ENCODE results near the gene NFS1.
"Not testable (repeated sequence)": the region's sequence is repeated elsewhere in the genome, so short reads cannot be mapped to it uniquely, and the experiment has no call there.

Gene NFS1

GRCh38 chr20:35720165-35721123, 21.3 kb upstream of the NFS1 start:
- H3K4me3 ChIP-seq (ENCODE audit: low read depth, low read length) = no peak overlapping the region
- no peak for DNase-seq (ENCODE audit: low read depth)
- TF ChIP-seq, protein P1, sequence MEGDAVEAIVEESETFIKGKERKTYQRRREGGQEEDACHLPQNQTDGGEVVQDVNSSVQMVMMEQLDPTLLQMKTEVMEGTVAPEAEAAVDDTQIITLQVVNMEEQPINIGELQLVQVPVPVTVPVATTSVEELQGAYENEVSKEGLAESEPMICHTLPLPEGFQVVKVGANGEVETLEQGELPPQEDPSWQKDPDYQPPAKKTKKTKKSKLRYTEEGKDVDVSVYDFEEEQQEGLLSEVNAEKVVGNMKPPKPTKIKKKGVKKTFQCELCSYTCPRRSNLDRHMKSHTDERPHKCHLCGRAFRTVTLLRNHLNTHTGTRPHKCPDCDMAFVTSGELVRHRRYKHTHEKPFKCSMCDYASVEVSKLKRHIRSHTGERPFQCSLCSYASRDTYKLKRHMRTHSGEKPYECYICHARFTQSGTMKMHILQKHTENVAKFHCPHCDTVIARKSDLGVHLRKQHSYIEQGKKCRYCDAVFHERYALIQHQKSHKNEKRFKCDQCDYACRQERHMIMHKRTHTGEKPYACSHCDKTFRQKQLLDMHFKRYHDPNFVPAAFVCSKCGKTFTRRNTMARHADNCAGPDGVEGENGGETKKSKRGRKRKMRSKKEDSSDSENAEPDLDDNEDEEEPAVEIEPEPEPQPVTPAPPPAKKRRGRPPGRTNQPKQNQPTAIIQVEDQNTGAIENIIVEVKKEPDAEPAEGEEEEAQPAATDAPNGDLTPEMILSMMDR (IDR thresholded peaks at IDR 0.05; ENCODE audit: low read depth, low read length, missing control alignments) = no peak
- in situ Hi-C loops (cut with HindIII; ENCODE audit: low sequenced_read_pairs) = no loop called here

- in situ Hi-C loops (cut with HindIII; ENCODE audit: low sequenced_read_pairs) = no loop called here
- no peak for DNase-seq (ENCODE audit: low read depth)
- TF ChIP-seq, protein P1 (IDR thresholded peaks at IDR 0.05; ENCODE audit: low read depth, low read length, missing control alignments) = no peak
- H3K4me3 ChIP-seq (ENCODE audit: low read depth, low read length) = no peak overlapping the region
Observed at GRCh38 chr20:35719717-35720116, 20.6 kb upstream of the NFS1 start.

DNA sequence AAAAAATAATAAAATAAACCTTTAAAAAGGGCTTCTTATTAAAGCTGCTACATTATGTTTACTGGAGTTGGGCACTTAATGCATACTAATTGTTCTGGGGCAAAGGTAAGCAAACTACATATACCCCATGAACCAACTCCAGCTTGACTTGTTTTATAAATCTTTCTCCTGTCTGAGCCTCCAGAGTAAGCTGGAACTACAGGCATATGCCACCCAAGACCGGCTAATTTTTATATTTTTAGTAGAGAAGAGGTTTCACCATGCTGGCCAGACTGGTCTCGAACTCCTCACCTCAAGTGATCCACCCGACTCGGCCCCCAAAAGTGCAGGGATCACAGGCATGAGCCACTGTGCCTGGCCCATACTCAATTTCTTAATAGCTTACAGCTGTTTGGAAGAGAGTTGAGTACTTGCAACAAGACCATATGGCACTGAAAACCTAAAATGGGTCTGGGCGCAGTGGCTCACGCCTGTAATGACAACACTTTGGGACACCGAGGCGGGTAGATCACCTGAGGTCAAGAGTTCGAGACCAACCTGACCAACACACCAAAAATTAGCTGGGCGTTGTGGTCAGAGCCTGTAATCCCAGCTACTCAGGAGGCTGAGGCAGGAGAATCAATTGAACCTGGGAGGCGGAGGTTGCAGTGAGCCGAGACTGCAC, 20.0 kb upstream of the NFS1 start:
- H3K4me3 ChIP-seq (ENCODE audit: low read depth, low read length) = no peak overlapping the region
- DNase-seq (ENCODE audit: low read depth) = no peak
- TF ChIP-seq, protein P1 (IDR thresholded peaks at IDR 0.05; ENCODE audit: low read depth, low read length, missing control alignments) = no peak
- in situ Hi-C loops (cut with HindIII; ENCODE audit: low sequenced_read_pairs) = no loop called here

DNA sequence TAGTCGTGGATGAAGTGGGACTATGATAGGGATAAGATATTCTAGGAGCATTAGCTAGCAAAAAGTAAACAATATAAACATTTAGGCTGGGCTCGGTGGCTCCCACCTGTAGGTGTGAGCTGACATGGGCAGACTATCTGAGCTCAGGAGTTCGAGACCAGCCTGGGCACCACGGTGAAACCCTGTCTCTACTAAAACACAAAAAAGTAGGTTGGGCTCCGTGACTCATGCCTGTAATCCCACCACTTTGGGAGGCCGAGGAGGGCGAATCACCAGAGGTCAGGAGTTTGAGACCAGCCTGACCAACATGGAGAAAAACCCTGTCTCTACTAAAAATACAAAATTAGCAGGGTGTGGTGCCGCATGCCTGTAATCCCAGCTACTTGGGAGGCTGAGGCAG, 19.2 kb upstream of the NFS1 start:
- H3K4me3 ChIP-seq (ENCODE audit: low read depth, low read length); in situ Hi-C loops (cut with HindIII; ENCODE audit: low sequenced_read_pairs); DNase-seq (ENCODE audit: low read depth): not testable (repeated sequence)

DNA sequence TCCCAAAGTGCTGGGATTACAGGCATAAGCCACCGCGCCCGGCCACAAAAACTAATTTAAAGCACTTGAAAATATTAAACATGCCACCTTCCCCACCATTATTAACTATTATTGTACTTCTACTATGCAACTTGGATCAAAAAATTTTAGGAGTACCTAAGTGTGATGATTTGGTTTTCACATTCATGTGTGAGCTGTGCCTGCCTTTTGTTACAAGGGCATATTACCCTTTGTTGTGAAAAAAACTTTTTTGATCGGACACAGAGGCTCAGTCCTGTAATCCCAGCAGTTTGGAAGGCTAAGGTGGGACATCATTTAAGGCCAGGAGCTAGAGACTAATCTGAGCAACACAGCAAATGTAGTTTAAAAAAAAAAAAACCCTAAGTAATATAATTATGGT, 17.2 kb upstream of the NFS1 start:
- H3K4me3 ChIP-seq (ENCODE audit: low read depth, low read length) = no peak overlapping the region
- no peak for DNase-seq (ENCODE audit: low read depth)
- in situ Hi-C loops (cut with HindIII; ENCODE audit: low sequenced_read_pairs) = no loop called here
- TF ChIP-seq, protein P1 (IDR thresholded peaks at IDR 0.05; ENCODE audit: low read depth, low read length, missing control alignments) = no peak

DNA sequence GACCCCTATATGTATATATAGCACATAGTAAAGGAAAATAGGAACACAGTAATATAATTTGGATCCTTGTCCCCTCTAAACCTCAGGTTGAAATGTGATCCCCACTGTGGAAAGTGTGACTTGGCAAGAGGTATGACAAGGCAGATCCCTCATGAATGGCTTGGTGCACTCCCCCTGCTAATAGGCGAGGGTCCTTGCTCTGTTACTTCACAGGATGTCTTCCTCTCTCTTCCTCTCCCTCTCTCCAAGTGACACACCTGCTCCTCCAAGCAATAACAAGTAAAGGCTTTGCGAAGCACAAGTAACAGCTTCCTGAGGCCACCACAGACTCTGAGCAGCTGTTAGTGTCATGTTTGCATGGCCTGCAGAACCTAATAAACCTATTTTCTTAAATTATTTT, 16.5 kb upstream of the NFS1 start:
- no peak for DNase-seq (ENCODE audit: low read depth)
- TF ChIP-seq, protein P1 (IDR thresholded peaks at IDR 0.05; ENCODE audit: low read depth, low read length, missing control alignments) = no peak
- in situ Hi-C loops (cut with HindIII; ENCODE audit: low sequenced_read_pairs) = no loop called here
- H3K4me3 ChIP-seq (ENCODE audit: low read depth, low read length) = no peak overlapping the region

DNA sequence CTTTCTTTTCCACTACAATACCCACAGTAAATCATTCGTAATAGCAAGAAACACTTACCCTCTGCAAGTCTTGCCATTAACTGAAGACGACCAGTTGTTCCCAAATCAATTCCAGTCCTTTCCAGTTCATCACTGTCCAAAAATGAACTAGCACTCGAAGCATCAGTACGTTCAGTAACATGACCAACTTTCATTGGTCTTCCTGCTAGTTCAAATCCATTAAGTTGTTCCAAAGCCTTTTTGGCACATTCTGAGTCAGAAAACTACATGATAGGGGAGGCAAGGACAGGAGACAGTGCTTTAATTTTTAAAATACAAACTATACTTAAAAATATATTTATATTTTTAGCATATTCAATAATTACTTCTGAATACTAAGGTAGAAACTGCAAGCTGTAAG, 15.0 kb upstream of the NFS1 start:
- no peak overlapping the region for H3K4me3 ChIP-seq (ENCODE audit: low read depth, low read length)
- no peak for DNase-seq (ENCODE audit: low read depth)
- in situ Hi-C loops (cut with HindIII; ENCODE audit: low sequenced_read_pairs) = no loop called here
- TF ChIP-seq, protein P1 (IDR thresholded peaks at IDR 0.05; ENCODE audit: low read depth, low read length, missing control alignments) = no peak

DNA sequence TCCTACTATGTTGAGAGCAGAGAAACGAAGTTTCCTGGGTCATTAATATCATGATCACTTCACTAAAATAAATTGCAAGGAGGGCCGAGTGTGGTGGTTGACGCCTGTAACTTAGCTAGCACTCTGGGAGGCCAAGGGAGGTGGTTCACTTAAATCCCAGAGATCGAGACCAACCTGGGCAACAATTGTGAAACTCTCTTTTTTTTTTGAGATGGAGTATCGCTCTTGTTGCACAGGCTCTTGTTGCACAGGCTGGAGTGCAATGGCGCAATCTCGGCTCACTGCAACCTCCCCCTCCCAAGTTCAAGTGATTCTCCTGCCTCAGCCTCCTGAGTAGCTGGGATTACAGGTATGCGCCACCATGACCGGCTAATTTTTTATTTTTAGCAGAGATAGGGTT, 14.0 kb upstream of the NFS1 start:
- in situ Hi-C loops (cut with HindIII; ENCODE audit: low sequenced_read_pairs); H3K4me3 ChIP-seq (ENCODE audit: low read depth, low read length); DNase-seq (ENCODE audit: low read depth): not testable (repeated sequence)
